ENCODE results near the gene TIMM10B. TPM values are rescaled to one million over a fixed set of nuclear protein-coding genes. Genes with fewer than 3 reads are reported as not detected.

TIMM10B gene
- total RNA-seq, 3 donors from 2014 or later: 36.9 to 42.4 (median 41.0) TPM

GRCh38 chr11:6498121-6498520 lies 16.8 kb downstream of the TIMM10B start:
- no peak for DNase-seq
- no peaks in the 10 kb centered on the region for H3K9me3 ChIP-seq
- no peak overlapping the region for H3K4me3 ChIP-seq
- intact Hi-C loops (cut with DNase I, micrococcal nuclease): no loop called here
- H3K36me3 ChIP-seq (ENCODE audit: low read depth): no peaks in the 10 kb centered on the region
- H3K4me1 ChIP-seq (ENCODE audit: low read depth): no peaks in the 10 kb centered on the region
- peak; percentile 53 for ATAC-seq
- TF ChIP-seq CTCF (IDR thresholded peaks at IDR 0.05): no peak

GRCh38 chr11:6498544-6498943 lies 17.2 kb downstream of the TIMM10B start:
- Histone ChIP-seq H3K4me1 (ENCODE audit: low read depth) (no peaks in the 10 kb centered on the region), H3K4me3 (no peak overlapping the region), H3K9me3 (no peaks in the 10 kb centered on the region), H3K36me3 (ENCODE audit: low read depth) (no peaks in the 10 kb centered on the region)
- ATAC-seq: no peak
- no peak for TF ChIP-seq CTCF (IDR thresholded peaks at IDR 0.05)
- intact Hi-C loops (cut with DNase I, micrococcal nuclease): no loop called here
- DNase-seq: no peak

GRCh38 chr11:6502382-6502781 lies 21.1 kb downstream of the TIMM10B start:
- Histone ChIP-seq H3K9me3 (no peaks in the 10 kb centered on the region), H3K4me1 (ENCODE audit: low read depth) (no peaks in the 10 kb centered on the region), H3K4me3 (no peak overlapping the region), H3K36me3 (ENCODE audit: low read depth) (no peaks in the 10 kb centered on the region)
- no peak for TF ChIP-seq CTCF (IDR thresholded peaks at IDR 0.05)
- ATAC-seq (no peak), DNase-seq (no peak)
- intact Hi-C loops (cut with DNase I, micrococcal nuclease): no loop called here

DNA sequence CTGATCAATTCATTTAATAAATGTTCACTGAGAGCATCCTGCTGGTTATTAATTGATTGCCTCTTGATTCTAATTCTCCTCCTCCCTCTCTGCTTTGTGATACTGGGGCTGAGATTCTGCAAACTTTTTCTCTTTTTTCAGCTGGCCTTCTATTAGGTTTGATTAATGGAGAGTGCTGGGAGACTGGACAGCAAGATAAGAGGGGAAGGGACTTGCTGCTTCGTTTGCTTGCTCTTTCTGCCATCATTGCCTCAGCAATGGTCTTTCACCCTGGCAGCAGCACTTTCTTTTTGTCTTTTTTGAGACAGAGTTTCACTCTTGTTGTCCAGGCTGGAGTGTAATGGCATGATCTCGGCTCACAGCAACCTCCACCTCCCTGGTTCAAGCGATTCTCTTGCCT lies 22.9 kb downstream of the TIMM10B start:
- intact Hi-C loops (cut with DNase I, micrococcal nuclease): loop anchor here in 1 of 2 donors (2.0 kb wide), 1 partner anchor 125 kb away; no protein-coding TSS in a partner anchor

GRCh38 chr11:6505577-6506240 lies 24.4 kb downstream of the TIMM10B start:
- peak; percentile 63 for TF ChIP-seq CTCF (IDR thresholded peaks at IDR 0.05)
- DNase-seq: peak in 1 of 3 donors; percentile 70

More for the DNA sequence above, 22.9 kb downstream of the TIMM10B start:
- ATAC-seq: no peak
- no peaks in the 10 kb centered on the region for H3K36me3 ChIP-seq (ENCODE audit: low read depth)
- H3K9me3 ChIP-seq: no peaks in the 10 kb centered on the region
- no peaks in the 10 kb centered on the region for H3K4me1 ChIP-seq (ENCODE audit: low read depth)
- no peak overlapping the region for H3K4me3 ChIP-seq
- DNase-seq: no peak
- TF ChIP-seq CTCF (IDR thresholded peaks at IDR 0.05): no peak

More at GRCh38 chr11:6505577-6506240, 24.4 kb downstream of the TIMM10B start:
- H3K36me3 ChIP-seq (ENCODE audit: low read depth): no peaks in the 10 kb centered on the region
- no peaks in the 10 kb centered on the region for H3K9me3 ChIP-seq
- intact Hi-C loops (cut with DNase I, micrococcal nuclease): loop anchor here in 1 of 2 donors (2.0 to 5.0 kb wide), 2 partner anchors 68 to 127 kb away; no protein-coding TSS in a partner anchor
- ATAC-seq: peak; percentile 79
- no peaks in the 10 kb centered on the region for H3K4me1 ChIP-seq (ENCODE audit: low read depth)
- no peak overlapping the region for H3K4me3 ChIP-seq
